IMR-90 (cell line): ENCODE measurements around the gene ONECUT2.

ENCODE experiments used
- CEBPB ChIP-seq: IDR thresholded peaks from 2 replicates; pipeline ENCODE4 v1.6.1; 2012; ENCODE audit warnings: low read depth, low read length, improper control_type of control experiment
- CHD1 ChIP-seq: IDR thresholded peaks from 2 replicates; pipeline ENCODE4 v1.6.1; 2012; ENCODE audit warnings: low read depth, low read length, improper control_type of control experiment
- MAFK ChIP-seq: IDR thresholded peaks from 2 replicates; pipeline ENCODE4 v1.6.1; 2012; ENCODE audit warnings: low read depth, low read length, improper control_type of control experiment
- MXI1 ChIP-seq: IDR thresholded peaks from 2 replicates; pipeline ENCODE4 v1.6.1; 2012; ENCODE audit warnings: low read depth, mild to moderate bottlenecking, low read length, moderate library complexity, borderline replicate concordance
- POLR2A ChIP-seq: IDR thresholded peaks from 2 replicates; pipeline ENCODE4 v1.6.1; 2012; ENCODE audit warnings: mild to moderate bottlenecking, low read depth, low read length
- RAD21 ChIP-seq: IDR thresholded peaks from 2 replicates; pipeline ENCODE4 v1.6.1; 2012; ENCODE audit warnings: low read length, improper control_type of control experiment
- RCOR1 ChIP-seq: IDR thresholded peaks from 2 replicates; pipeline ENCODE4 v1.6.1; 2012; ENCODE audit warnings: mild to moderate bottlenecking, low read length, improper control_type of control experiment; ENCODE audit not compliant: insufficient replicate concordance
- SMC3 ChIP-seq: fragments of 150-350 bp; IDR thresholded peaks from 2 replicates; pipeline ENCODE4 v1.6.1; 2016; ENCODE audit warnings: low read depth, mild to moderate bottlenecking, antibody characterized with exemption, low read length, moderate library complexity
- TF ChIP-seq, protein P1 (sequence below): conservative IDR thresholded peaks from 2 replicates; pipeline ENCODE4 v1.5.1; 2012; ENCODE audit warnings: mild to moderate bottlenecking, low read depth, low read length, improper control_type of control experiment
- TF ChIP-seq, protein P2 (sequence below): fragments of 150-350 bp; IDR thresholded peaks from 2 replicates; pipeline ENCODE4 v1.6.1; 2017; ENCODE audit warnings: mild to moderate bottlenecking, antibody characterized with exemption, low read length, low read depth

DNA sequence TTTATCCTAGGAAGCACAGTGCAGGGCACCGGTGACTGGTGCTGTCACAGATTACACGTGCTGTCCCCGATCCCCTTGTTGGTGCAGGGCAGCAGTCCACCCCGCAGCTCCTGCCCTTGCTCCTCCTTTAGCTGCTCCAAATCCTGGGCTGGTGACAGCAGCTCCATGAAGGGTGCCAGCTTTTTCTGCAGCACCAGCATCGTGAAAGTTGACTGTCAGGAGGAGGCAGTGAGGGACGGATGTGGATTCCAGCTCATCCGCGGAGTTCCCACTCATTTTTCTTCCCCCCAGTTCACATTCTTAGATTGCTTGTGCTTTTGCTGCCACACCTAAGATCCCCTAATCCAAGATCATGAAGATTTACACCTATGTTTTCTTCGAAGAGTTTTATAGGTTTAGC is 67.5 kb downstream of the ONECUT2 start:
- TF ChIP-seq, protein P1, sequence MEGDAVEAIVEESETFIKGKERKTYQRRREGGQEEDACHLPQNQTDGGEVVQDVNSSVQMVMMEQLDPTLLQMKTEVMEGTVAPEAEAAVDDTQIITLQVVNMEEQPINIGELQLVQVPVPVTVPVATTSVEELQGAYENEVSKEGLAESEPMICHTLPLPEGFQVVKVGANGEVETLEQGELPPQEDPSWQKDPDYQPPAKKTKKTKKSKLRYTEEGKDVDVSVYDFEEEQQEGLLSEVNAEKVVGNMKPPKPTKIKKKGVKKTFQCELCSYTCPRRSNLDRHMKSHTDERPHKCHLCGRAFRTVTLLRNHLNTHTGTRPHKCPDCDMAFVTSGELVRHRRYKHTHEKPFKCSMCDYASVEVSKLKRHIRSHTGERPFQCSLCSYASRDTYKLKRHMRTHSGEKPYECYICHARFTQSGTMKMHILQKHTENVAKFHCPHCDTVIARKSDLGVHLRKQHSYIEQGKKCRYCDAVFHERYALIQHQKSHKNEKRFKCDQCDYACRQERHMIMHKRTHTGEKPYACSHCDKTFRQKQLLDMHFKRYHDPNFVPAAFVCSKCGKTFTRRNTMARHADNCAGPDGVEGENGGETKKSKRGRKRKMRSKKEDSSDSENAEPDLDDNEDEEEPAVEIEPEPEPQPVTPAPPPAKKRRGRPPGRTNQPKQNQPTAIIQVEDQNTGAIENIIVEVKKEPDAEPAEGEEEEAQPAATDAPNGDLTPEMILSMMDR = no peak
- TF ChIP-seq POLR2A = no peak
- TF ChIP-seq MAFK = no peak
- no peak for TF ChIP-seq RAD21
- no peak for TF ChIP-seq CHD1
- TF ChIP-seq RCOR1 = no peak
- TF ChIP-seq, protein P2, sequence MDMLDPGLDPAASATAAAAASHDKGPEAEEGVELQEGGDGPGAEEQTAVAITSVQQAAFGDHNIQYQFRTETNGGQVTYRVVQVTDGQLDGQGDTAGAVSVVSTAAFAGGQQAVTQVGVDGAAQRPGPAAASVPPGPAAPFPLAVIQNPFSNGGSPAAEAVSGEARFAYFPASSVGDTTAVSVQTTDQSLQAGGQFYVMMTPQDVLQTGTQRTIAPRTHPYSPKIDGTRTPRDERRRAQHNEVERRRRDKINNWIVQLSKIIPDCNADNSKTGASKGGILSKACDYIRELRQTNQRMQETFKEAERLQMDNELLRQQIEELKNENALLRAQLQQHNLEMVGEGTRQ = no peak
- TF ChIP-seq SMC3 = no peak
- no peak for TF ChIP-seq CEBPB
- TF ChIP-seq MXI1 = no peak
